ENCODE data around the gene NLRP2B. TPM values are rescaled to one million over a fixed set of nuclear protein-coding genes. Genes with fewer than 3 reads are reported as not detected.

NLRP2B gene
- total RNA-seq, 1 donor = not detected

Other genes with a start within 250 kb of the NLRP2B start
- 11.5 and 12.3 TPM in 2 replicates for gene ZXDB, start 88.2 kb downstream of the NLRP2B start, total RNA-seq
- gene ZXDA, start 230.2 kb upstream of the NLRP2B start, total RNA-seq = 6.2 and 7.6 TPM in 2 replicates